Endothelial cell of umbilical vein (primary cell): ENCODE measurements around the gene ZIC5. TPM values are rescaled to one million over a fixed set of nuclear protein-coding genes. Genes with fewer than 3 reads are reported as not detected.

ENCODE experiments used
- BruUV-seq: library from RNA; stranded (reverse); fragments of 400-500 nt; replicated peaks from 2 replicates; lab custom pipeline; 2021; lab: Mats Ljungman, UMichigan
- CTCF ChIA-PET: fragments of 300-600, 350-600 bp; sonication (Branson Sonifier 250); formaldehyde crosslinking; loops from one replicate; lab custom pipeline; 2021; ENCODE audit warnings: antibody characterized with exemption, inconsistent platforms; lab: Charles Lee
- POLR2A ChIA-PET: fragments of 300-600, 350-600 bp; sonication (Branson Sonifier 250); formaldehyde crosslinking; loops from one replicate; lab custom pipeline; 2021; ENCODE audit warnings: antibody characterized with exemption, inconsistent platforms; lab: Charles Lee
- DNase-seq: peaks from one replicate; pipeline ENCODE4 v3.0.0-alpha.2; 2011; ENCODE audit warnings: low read depth, low spot score
- FAIRE-seq: peaks from 2 replicates; lab custom pipeline; 2011; peaks lifted over from hg19 to GRCh38; lab: Jason Lieb, UNC
- H2AFZ ChIP-seq: 2 replicates; pipeline ENCODE4 v1.6.0; 2012; ENCODE audit warnings: low read depth, low read length, control low read depth, inconsistent platforms
- H3K27ac ChIP-seq: 2 replicates; pipeline ENCODE4 v1.5.1; 2011; ENCODE audit warnings: low read depth, mild to moderate bottlenecking, control low read depth, low read length, moderate library complexity; ENCODE audit not compliant: insufficient read depth
- H3K27me3 ChIP-seq, 2 experiments: 2 replicates each; pipeline versions ENCODE4 v1.6.0 to v1.6.1; 2011; ENCODE audit warnings: low read length in 2 of 2, mixed read lengths in 1 of 2; ENCODE audit not compliant: control insufficient read depth in 2 of 2, insufficient read depth in 2 of 2
- H3K36me3 ChIP-seq, 2 experiments: 2 replicates in 1 of 2; 3 replicates in 1 of 2; pipeline ENCODE4 v1.5.1; 2011; ENCODE audit warnings: low read length in 2 of 2, mild to moderate bottlenecking in 1 of 2, moderate library complexity in 1 of 2; ENCODE audit not compliant: control insufficient read depth in 2 of 2, insufficient read depth in 2 of 2; ENCODE audit errors: extremely low read depth in 1 of 2
- H3K4me1 ChIP-seq: 3 replicates; pipeline ENCODE4 v1.5.1; 2011; ENCODE audit warnings: mild to moderate bottlenecking, low read length; ENCODE audit not compliant: control insufficient read depth, insufficient read depth; ENCODE audit errors: extremely low read depth
- H3K4me2 ChIP-seq: 2 replicates; pipeline ENCODE4 v1.6.1; 2011; ENCODE audit warnings: low read length, control low read depth, mixed read lengths; ENCODE audit not compliant: insufficient read depth
- H3K4me3 ChIP-seq, 3 experiments: fragments of 200-600 bp in 1 of 3; sonication (generic), shearing (Covaris generic) in 1 of 3; replicated peaks in 1 of 3; 2 replicates each; pipeline ENCODE4 v1.5.1; 2011 to 2016; ENCODE audit warnings: control low read depth in 3 of 3, low read length in 3 of 3, mild to moderate bottlenecking in 2 of 3, inconsistent platforms in 1 of 3, low read depth in 1 of 3, moderate library complexity in 1 of 3; ENCODE audit not compliant: insufficient read depth in 1 of 3
- H3K79me2 ChIP-seq: 2 replicates; pipeline ENCODE4 v1.6.0; 2012; ENCODE audit warnings: low read length, inconsistent platforms; ENCODE audit not compliant: control insufficient read depth, insufficient read depth
- H3K9ac ChIP-seq: replicated peaks from 2 replicates; pipeline ENCODE3; 2011; ENCODE audit warnings: low read length, control low read depth; ENCODE audit not compliant: insufficient read depth; ENCODE audit errors: extremely low read depth
- H3K9me1 ChIP-seq: replicated peaks from 3 replicates; pipeline ENCODE4 v1.6.0; 2011; ENCODE audit warnings: mild to moderate bottlenecking, low read length; ENCODE audit not compliant: control insufficient read depth, insufficient read depth; ENCODE audit errors: extremely low read depth
- H3K9me3 ChIP-seq: replicated peaks from 2 replicates; pipeline ENCODE4 v1.5.1; 2012; ENCODE audit warnings: low read length, inconsistent platforms; ENCODE audit not compliant: control insufficient read depth, insufficient read depth
- H4K20me1 ChIP-seq: replicated peaks from 2 replicates; pipeline ENCODE3; 2011; ENCODE audit warnings: mild to moderate bottlenecking, low read length; ENCODE audit not compliant: control insufficient read depth, insufficient read depth; ENCODE audit errors: extremely low read depth
- EZH2 ChIP-seq: IDR thresholded peaks from 2 replicates; pipeline ENCODE4 v1.6.1; 2012; ENCODE audit warnings: borderline replicate concordance, low read depth, mild to moderate bottlenecking, moderate library complexity, low read length, inconsistent platforms; ENCODE audit not compliant: severe bottlenecking
- JUN ChIP-seq: IDR thresholded peaks from 2 replicates; pipeline ENCODE4 v1.6.1; 2011; ENCODE audit warnings: borderline replicate concordance, low read depth; ENCODE audit not compliant: insufficient read length, insufficient read depth
- MYC ChIP-seq: IDR thresholded peaks from one replicate; pipeline ENCODE4 v1.6.1; 2011; ENCODE audit warnings: mild to moderate bottlenecking, low read depth, low read length
- POLR2AphosphoS5 ChIP-seq: IDR thresholded peaks from 2 replicates; pipeline ENCODE4 v1.6.1; 2012; ENCODE audit warnings: low read depth, mild to moderate bottlenecking, control low read depth, low read length, moderate library complexity; ENCODE audit not compliant: insufficient read depth
- dilution Hi-C: fragments of 300-500 bp; cut with MboI; formaldehyde crosslinking; loops from one replicate; pipeline ENCODE4 v1.15.0; 2019; ENCODE audit warnings: low sequenced_read_pairs; ENCODE audit not compliant: extremely low pct_ligation_motif_present
- intact Hi-C: fragments of 100-400 bp; cut with micrococcal nuclease; formaldehyde crosslinking; loops from one replicate; pipeline ENCODE4 v1.10.0; 2022
- polyA plus RNA-seq, 4 experiments: library from polyadenylated mRNA; depleted of rRNA in 3 of 4; stranded (reverse) in 3 of 4; unstranded in 1 of 4; fragments of >200 nt; gene quantifications; 2 replicates each; pipeline versions ENCODE4 v1.2.1 to v1.2.3, GENCODE V29; 2011 to 2012; ENCODE audit warnings: missing spikeins in 1 of 4
- total RNA-seq: library from RNA; stranded (reverse); gene quantifications from 2 replicates; pipeline ENCODE4 v1.2.3, GENCODE V29; 2021

ZIC5 gene
- total and polyA plus RNA-seq, 2 donors (not counting 3 experiments of a cell fraction or from before 2014, with no cell fraction given) = not detected

GRCh38 chr13:99970651-99971575 lies 654 bp downstream of the ZIC5 start:
- DNase-seq (no peak), FAIRE-seq (no peak)
- H3K9me1 ChIP-seq = no peaks in the 10 kb centered on the region
- H3K4me2 ChIP-seq = no peak overlapping the region
- no peak overlapping the region for H3K9ac ChIP-seq
- CTCF ChIA-PET = interaction anchor here (1.1 to 1.4 kb wide), 2 partner anchors 10 to 544 kb away, joined by 4 to 5 read pairs; no protein-coding TSS in a partner anchor
- peaks cover 3% of the 10 kb centered on the region for H4K20me1 ChIP-seq
- POLR2A ChIA-PET = no interaction called here
- no peaks in the 10 kb centered on the region for H3K4me1 ChIP-seq
- no TSS peak for BruUV-seq
- TF ChIP-seq POLR2AphosphoS5 (no peak), JUN (no peak)
- intact Hi-C loops = loop anchor here (1.0 to 10.0 kb wide), 2 partner anchors 9 to 704 kb away; partner anchors contain the start of gene TMTC4
- peaks cover 81 to 96% of the 10 kb centered on the region in 2 experiments for H3K27me3 ChIP-seq
- H3K4me3 ChIP-seq = no peak overlapping the region
- no peak overlapping the region for H2AFZ ChIP-seq
- dilution Hi-C loops = no loop called here
- no peaks in the 10 kb centered on the region for H3K9me3 ChIP-seq
- no peaks in the 10 kb centered on the region for H3K79me2 ChIP-seq
- no peaks in the 10 kb centered on the region for H3K36me3 ChIP-seq
- H3K27ac ChIP-seq = no peak overlapping the region

GRCh38 chr13:99969919-99970650 lies 1.5 kb downstream of the ZIC5 start:
- FAIRE-seq (no peak), DNase-seq (no peak)
- Histone ChIP-seq H3K9me1 (no peaks in the 10 kb centered on the region), H4K20me1 (peaks cover 3% of the 10 kb centered on the region), H3K27ac (no peak overlapping the region), H2AFZ (no peak overlapping the region), H3K4me1 (no peaks in the 10 kb centered on the region), H3K4me2 (no peak overlapping the region), H3K4me3 (no peak overlapping the region), H3K27me3 (peaks cover 79 to 95% of the 10 kb centered on the region in 2 experiments), H3K9ac (no peak overlapping the region), H3K79me2 (no peaks in the 10 kb centered on the region), H3K36me3 (no peaks in the 10 kb centered on the region), H3K9me3 (no peaks in the 10 kb centered on the region)
- BruUV-seq = no TSS peak
- dilution Hi-C loops = no loop called here
- POLR2A ChIA-PET = no interaction called here
- TF ChIP-seq MYC = no peak
- peak; percentile 95 for TF ChIP-seq EZH2
- intact Hi-C loops = loop anchor here (1.0 to 10.0 kb wide), 3 partner anchors 10 to 705 kb away; partner anchors contain the start of gene TMTC4
- CTCF ChIA-PET = interaction anchor here (1.1 to 1.4 kb wide), 2 partner anchors 10 to 545 kb away, joined by 4 to 5 read pairs; no protein-coding TSS in a partner anchor
